Tibial nerve (tissue), 4 donors: ENCODE data around the gene BTRC.

Experiments used
- EP300 ChIP-seq, 2 donors: sonication (generic); formaldehyde crosslinking; IDR thresholded peaks; one replicate each; pipeline ENCODE4 v1.6.1; 2017; ENCODE audit warnings: antibody characterized with exemption in 2 of 2, mild to moderate bottlenecking in 1 of 2
- POLR2A ChIP-seq, 2 donors: fragments of 450-650 bp; IDR thresholded peaks; one replicate each; pipeline ENCODE4 v1.6.1; 2017; ENCODE audit warnings: antibody characterized with exemption in 2 of 2, mild to moderate bottlenecking in 2 of 2, moderate library complexity in 2 of 2
- TF ChIP-seq, protein P1 (sequence below), 5 experiments: fragments of 200-600 bp in 3 of 5; fragments of 450-650 bp in 2 of 5; sonication (generic) in 3 of 5; IDR thresholded peaks; one replicate each; pipeline ENCODE4 v1.5.1; 2016 to 2019; ENCODE audit warnings: antibody characterized with exemption in 5 of 5, mild to moderate bottlenecking in 3 of 5, moderate library complexity in 2 of 5

DNA sequence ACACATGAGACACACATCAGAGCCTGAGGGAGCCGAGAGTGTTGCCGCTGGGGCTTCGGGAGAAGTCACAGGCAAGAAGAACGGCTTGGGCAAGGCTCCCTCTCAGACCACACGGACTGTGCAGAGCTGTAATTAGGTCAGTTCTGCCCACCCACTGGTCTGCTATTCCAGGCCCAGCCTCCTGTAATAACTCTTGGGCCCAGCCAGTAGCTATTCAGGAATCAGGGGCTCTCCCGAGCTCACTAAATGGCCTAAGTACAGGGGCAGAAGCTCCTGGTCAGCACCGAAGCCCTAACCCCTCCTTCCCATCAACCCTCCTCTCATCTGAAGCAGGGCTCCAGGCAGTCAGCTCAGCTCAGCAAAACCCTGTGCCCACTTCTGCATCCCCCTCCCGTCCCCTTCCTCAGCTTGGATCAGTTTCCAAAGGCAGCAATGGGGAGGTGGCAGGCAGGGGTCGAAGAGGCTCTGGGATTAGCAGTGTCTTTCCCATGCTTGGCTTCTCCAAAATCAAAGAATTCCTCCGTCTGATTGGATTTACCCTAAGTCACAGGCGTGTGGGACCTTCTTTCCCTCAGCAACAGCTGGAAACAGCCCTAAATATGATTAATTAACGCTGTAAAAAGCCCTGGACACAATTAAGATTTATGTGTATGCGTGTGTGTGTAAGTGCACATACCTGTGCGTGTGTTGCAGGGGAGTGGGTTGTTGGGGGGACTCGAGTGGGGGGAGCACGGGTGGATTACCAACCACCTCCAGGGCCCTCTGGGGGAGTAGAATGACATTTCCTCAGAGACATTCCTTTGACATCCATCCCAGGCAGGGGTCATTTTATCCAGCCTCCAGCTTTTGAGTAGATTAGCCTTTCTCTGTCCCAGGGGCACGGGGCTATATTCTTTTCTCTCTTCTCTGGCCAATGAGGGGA is 48.4 kb upstream of the BTRC start:
- TF ChIP-seq, protein P1, sequence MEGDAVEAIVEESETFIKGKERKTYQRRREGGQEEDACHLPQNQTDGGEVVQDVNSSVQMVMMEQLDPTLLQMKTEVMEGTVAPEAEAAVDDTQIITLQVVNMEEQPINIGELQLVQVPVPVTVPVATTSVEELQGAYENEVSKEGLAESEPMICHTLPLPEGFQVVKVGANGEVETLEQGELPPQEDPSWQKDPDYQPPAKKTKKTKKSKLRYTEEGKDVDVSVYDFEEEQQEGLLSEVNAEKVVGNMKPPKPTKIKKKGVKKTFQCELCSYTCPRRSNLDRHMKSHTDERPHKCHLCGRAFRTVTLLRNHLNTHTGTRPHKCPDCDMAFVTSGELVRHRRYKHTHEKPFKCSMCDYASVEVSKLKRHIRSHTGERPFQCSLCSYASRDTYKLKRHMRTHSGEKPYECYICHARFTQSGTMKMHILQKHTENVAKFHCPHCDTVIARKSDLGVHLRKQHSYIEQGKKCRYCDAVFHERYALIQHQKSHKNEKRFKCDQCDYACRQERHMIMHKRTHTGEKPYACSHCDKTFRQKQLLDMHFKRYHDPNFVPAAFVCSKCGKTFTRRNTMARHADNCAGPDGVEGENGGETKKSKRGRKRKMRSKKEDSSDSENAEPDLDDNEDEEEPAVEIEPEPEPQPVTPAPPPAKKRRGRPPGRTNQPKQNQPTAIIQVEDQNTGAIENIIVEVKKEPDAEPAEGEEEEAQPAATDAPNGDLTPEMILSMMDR (IDR thresholded peaks at IDR 0.05): no peak
- TF ChIP-seq POLR2A (IDR thresholded peaks at IDR 0.05): no peak
- no peak for TF ChIP-seq EP300 (IDR thresholded peaks at IDR 0.05)
